Liver (tissue), 3 donors: ENCODE data around the gene VASN.

Experiments used
- JUND ChIP-seq, 2 donors: IDR thresholded peaks; 2 replicates each; pipeline ENCODE4 v1.6.1; 2016; ENCODE audit warnings: antibody characterized with exemption in 2 of 2
- YY1 ChIP-seq: IDR thresholded peaks from 2 replicates; pipeline ENCODE4 v1.6.1; 2016; ENCODE audit warnings: antibody characterized with exemption, mild to moderate bottlenecking
- TF ChIP-seq, protein P1 (sequence below): fragments of 150-350 bp; IDR thresholded peaks from 2 replicates; pipeline ENCODE4 v1.5.1; 2017; ENCODE audit warnings: improper control_type of control experiment, low read depth, low read length; ENCODE audit not compliant: missing input control
- TF ChIP-seq, protein P2 (sequence below): IDR thresholded peaks from 2 replicates; pipeline ENCODE4 v1.6.1; 2016; ENCODE audit warnings: antibody characterized with exemption, mild to moderate bottlenecking
- donor health status: healthy.
- donor health status: healthy.

DNA sequence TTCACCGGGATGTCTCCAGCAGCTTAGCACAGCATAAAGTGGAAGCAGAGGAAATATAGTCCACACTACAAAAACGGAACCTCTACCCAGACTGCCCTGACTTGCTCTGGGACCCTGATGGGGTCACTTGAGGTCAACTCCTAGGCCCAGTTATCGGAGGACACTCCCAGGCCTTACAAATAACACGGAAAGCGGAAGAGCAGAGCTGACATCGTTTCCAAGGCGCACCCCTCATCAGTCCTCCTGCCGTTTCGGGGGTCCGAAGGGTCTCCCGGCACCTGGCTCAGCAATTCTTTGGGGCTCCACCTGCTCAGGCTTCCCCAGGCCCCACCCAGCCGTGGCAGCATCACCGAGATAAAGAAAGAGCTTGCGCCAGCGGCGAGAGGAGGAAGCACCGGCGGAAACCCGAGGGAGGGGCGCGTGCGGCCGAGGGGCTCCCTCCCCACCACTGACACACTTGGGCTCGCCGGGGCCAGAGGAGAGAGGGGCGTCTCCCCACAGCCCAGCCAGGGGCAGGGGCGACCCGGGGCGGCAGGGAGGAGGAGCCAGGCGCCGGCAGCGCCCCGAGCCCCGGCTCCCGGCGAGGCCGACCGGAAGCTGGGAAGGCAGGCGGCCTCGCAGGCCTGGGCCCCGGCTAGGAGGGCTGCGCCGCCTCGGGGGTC lies 44.0 kb downstream of the VASN start:
- TF ChIP-seq, protein P1, sequence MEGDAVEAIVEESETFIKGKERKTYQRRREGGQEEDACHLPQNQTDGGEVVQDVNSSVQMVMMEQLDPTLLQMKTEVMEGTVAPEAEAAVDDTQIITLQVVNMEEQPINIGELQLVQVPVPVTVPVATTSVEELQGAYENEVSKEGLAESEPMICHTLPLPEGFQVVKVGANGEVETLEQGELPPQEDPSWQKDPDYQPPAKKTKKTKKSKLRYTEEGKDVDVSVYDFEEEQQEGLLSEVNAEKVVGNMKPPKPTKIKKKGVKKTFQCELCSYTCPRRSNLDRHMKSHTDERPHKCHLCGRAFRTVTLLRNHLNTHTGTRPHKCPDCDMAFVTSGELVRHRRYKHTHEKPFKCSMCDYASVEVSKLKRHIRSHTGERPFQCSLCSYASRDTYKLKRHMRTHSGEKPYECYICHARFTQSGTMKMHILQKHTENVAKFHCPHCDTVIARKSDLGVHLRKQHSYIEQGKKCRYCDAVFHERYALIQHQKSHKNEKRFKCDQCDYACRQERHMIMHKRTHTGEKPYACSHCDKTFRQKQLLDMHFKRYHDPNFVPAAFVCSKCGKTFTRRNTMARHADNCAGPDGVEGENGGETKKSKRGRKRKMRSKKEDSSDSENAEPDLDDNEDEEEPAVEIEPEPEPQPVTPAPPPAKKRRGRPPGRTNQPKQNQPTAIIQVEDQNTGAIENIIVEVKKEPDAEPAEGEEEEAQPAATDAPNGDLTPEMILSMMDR: no peak
- TF ChIP-seq JUND (IDR thresholded peaks at IDR 0.05) (no peak), YY1 (no peak)
- TF ChIP-seq, protein P2, sequence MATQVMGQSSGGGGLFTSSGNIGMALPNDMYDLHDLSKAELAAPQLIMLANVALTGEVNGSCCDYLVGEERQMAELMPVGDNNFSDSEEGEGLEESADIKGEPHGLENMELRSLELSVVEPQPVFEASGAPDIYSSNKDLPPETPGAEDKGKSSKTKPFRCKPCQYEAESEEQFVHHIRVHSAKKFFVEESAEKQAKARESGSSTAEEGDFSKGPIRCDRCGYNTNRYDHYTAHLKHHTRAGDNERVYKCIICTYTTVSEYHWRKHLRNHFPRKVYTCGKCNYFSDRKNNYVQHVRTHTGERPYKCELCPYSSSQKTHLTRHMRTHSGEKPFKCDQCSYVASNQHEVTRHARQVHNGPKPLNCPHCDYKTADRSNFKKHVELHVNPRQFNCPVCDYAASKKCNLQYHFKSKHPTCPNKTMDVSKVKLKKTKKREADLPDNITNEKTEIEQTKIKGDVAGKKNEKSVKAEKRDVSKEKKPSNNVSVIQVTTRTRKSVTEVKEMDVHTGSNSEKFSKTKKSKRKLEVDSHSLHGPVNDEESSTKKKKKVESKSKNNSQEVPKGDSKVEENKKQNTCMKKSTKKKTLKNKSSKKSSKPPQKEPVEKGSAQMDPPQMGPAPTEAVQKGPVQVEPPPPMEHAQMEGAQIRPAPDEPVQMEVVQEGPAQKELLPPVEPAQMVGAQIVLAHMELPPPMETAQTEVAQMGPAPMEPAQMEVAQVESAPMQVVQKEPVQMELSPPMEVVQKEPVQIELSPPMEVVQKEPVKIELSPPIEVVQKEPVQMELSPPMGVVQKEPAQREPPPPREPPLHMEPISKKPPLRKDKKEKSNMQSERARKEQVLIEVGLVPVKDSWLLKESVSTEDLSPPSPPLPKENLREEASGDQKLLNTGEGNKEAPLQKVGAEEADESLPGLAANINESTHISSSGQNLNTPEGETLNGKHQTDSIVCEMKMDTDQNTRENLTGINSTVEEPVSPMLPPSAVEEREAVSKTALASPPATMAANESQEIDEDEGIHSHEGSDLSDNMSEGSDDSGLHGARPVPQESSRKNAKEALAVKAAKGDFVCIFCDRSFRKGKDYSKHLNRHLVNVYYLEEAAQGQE: no peak
